GM11168 (cell line): ENCODE measurements around the gene POC1B.

Experiments
- in situ Hi-C: fragments of 300-500 bp; cut with MboI; formaldehyde crosslinking; loops from one replicate; pipeline ENCODE4 v1.12.0; 2022; ENCODE audit warnings: low sequenced_read_pairs; ENCODE audit not compliant: unreplicated experiment

POC1B gene

DNA sequence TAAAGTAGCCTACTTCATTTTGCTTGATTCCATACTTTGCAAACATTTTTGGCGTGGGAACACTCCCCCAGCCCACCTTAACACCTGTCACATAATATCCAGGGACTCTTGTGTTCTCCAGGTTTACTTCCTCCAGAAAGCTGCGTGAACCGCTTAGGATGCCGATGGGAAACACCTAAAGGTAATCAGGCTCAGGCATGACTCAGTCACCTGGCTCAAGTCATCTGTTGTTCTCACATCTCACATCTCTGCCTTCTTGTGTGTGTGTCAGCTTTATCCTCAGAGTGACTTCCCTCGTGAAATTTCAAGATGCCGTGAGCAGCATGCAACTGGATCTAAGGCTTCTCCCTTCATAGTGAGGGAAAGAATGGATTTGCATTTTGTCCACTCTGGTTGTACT is 125.4 kb downstream of the POC1B start:
- in situ Hi-C loops: no loop called here

DNA sequence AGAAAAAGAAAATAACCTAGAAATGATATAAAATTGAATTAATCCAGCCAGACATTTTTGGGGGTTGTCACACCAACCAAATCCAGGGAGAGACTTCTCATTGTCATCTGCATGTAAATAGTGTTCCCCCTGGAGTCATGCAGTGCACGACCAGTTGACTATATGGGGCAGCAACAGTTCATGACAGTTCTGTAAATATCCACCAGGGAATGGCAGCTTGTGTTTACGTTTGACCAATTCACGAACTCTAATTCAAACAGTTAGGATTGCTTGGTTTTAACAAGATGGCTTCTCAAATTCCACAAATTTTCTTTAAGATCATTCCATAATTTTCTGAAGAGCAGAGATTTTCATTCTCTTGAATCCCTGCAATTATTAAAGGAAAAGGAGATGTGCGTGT is 130.1 kb downstream of the POC1B start:
- in situ Hi-C loops: no loop called here

DNA sequence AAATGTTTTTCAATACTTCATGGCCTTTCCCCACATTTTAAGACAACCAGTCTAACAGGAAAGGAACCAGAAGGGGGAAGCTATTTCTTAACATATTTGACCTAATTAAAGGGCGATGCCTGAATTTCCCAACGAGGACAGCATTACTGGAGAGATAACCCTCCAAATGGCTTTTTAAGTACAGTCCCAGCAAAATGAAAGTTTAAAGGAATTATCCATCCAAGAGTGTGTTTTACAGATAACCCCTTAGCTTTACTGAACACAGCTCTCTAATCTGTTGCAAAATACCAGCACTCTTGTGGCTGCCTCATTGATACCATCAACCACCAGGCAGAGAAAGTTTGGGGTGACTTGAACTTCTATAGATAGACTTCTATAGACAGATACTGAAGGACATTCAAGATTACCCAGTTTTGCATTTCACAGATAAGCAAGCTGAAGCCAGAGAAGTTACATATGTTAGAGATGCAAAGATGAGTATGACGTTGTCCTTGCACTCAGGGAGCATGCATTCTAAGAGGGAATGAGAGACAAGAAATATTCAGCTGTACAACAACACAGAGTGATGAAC is 132.2 kb downstream of the POC1B start:
- in situ Hi-C loops: no loop called here

DNA sequence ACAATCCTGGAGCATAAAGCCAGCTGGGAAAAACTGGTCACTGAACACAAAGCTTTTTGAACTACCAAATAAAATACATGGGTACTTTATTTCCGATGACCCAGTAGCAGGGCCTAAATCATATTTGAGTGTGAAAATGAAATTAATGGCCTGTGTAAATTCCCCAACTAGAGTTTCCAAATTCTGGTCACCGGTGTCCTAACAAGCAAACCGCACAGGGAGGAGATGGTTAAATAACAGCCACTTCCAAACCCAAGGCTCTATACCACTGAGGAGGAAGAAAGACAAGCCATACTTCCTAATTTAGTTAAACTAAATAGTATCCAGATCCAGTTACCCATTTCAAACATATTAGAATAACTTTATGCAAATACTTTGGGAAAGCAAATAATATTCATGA is 133.5 kb downstream of the POC1B start:
- in situ Hi-C loops: no loop called here

DNA sequence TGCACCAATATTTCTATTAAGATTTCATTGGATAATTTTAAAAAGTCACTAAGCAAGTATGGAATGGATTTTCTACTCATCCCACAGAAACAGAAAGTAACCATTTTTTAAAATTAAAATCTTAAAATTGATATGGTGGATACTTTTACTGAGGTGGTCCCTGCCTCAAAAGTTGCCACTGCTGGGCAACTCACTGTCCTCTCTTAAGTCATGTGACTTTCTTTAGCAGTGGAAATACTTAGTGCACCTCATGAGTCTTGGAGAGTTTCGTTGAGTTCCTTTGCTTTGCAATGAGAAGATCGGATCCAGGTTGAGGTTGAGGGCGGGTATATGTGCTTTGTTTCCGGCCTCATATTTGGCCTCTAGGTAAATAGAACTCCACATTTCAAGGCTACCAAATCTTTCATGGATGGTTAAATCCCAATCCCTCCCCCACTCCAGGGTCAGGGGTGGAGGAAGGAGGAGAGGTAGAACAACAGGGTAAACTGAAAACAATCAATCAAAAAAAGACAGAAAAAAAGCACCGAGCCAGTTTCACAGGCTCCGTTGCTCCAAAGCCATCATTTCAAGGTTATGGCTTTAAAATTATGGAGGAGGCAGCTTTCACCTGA is 134.0 kb downstream of the POC1B start:
- in situ Hi-C loops: no loop called here

DNA sequence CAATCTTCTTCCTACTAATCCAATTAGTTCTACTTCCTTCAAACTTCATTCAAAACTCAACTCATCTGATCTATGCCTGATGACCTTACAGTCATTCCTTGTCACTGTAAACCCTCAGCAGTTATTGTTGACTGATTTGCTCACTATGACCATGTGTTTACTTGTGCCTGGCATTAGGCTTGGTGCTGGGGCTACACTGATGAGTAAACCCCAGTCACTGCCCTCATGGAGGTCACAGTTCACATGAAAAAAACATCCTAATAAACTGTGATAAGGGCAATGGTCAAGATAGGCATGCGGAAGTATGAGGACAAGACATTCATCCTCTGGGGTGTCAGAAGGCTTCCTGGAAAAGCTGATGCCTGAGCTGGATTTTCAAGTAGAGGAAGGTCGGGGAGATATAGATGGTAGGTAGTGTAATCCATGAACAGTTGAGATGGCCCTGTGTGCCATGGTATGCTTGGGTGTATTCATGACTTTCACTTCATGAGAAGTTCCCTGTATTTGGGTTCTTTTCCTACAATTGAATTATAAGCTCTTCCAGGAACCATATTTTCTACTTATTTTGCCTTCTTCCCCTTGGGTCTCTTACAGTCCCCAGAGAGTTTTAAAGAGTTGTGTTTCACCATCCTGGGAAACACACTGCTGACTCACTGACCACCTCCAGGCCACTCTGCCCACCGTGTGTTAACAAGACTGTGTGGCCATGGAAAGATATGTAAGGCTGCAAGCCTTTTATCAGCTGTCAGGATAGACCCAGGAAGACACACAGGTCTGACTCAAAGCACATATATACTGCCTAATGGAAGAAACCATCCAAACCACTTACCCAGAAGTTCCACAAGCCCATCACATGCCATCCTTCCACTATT is 134.8 kb downstream of the POC1B start:
- in situ Hi-C loops: no loop called here

DNA sequence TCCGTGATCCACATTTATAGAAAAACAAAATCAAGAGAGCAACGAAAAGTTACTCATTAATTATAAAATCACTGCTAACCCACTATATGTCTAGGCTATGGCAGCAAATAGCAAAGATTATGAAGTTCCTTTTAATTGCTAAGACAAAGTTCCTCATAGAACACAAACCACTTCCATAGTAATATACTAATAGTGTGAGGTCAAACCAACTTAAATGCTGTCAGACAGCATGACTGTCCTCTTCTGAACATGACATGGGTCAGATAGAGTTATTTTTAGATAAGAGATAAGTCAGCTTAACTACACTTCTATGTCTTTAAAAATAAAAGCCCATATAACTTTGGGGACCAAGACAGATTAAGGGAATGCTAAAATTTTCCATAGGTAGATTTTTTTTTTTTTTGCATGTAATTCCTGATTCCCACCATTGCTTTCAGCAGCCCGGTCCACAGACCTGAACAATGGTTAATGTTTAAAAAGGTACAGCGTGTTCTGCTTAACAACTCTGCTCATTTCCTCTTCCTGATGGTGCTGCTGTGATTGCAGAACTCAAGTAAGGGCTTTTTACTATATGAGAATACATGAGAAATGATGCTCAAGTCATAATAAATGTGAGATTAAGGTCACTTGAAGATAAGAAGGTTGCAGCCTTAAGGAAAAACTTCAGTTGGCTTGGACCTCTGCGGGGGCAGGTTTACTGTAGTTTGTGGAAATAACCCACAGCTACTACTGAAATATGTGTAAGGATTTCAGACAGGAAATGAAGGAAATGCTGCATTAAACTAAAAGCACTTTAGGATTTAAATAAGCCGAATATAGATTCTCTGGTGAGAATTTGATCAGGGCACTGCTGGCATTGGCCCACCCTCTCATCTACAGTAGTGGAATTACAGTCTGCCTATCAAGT is 135.8 kb downstream of the POC1B start:
- in situ Hi-C loops: no loop called here

DNA sequence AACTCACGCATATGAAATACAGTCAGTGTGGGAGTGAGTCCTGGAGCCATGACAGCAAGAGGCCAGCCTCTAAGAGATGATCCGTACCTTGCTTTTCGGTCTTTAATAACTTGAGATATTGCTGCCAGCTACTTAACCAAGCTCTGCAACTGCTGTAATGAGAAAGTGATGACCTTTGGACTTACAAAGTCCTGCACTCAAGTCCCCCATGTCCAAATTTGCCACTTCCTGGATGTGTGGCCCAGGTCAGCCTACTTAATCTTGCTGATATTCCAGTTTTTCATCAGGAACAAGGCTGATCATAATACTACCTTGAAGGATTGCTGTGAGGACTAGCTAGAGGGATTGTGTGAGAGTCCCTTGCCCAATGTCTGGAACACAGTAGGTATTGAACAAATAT is 139.7 kb downstream of the POC1B start:
- in situ Hi-C loops: no loop called here

DNA sequence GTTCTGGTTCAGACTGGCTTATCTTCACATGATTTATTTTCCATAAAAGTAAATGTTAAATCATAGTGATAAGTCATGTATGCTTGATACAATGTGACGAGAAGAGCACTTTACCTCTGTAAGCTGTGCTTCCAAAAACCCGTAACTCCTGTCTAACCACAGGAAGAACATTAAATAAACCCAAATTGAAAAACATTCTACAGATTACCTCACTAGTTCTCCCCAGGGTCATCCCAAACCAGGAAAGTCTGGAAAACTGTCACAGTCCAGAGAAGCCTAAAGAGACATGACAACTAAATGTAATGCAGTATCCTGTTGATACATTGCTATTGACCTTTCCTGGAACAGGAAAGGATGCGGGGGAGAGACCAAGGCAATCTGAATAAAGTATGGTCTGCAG is 141.0 kb downstream of the POC1B start:
- in situ Hi-C loops: no loop called here

DNA sequence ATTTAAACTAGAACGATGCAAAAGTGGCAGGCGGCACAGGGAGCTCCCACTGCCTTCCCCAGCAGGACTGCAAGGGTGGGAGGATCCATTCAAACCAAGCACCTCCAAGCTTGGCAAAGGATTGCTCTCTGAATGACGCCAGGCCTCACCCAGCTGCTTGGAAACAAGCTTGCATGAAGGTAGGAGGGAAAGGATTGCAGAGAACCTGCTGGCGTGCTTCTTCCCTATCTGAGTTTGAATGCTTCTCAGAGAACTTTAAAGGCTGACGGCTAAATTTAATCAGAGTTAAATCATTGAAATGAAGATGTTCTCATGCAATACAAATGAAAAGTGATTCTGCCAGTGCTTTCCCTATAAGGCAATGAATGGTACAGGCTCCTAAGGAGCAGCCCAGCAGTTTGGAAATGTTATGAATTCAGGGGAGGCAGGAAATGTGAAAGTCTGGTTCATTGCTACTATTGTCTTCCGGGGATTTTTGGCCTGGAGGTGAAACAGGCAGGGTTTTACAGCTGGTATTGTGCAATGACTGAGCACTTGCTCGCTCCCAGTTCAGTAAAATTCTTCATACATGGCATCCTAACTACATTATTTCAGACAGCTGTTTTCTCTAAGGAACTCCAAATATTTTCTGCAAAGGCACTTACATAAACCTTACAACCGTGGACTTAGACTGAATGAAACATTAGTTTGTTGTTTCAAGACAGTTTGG is 141.6 kb downstream of the POC1B start:
- in situ Hi-C loops: no loop called here

DNA sequence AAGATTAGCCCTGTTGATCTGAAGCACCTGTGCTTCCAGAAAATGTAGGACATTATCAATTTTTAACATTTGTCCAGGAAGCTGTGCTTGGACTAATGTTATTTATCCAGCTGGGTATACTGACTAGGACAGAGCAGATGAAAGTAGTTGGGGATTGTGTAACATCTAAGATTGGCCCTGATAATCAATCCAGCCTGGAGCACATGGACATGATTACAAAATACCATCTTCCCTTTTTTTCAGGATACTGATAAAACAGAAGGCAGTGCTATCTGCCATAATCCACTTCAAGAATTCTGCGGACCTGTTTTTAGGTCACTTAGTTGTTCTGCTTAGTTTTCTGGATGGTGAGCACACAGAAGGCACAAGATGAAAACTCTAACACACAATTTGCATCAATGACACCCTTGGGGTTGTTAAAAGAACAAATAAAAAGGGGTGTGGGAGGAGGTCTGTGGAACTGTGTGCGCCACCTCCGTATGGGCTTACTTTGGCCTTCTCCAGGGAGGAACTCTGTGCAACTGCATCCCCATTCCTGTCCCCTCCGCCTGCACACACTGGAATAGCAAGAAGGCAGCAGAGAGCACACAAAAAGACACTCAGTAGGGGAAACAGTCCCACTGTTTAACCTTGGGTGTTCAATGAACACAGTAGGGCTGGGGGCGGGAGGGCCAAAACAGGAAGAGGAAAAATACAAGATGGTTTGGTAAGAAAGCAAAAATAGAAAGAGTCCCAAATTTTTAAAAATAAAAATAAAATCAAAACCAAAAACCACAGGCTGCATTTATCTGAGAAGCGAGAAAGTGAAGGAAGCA is 142.4 kb downstream of the POC1B start:
- in situ Hi-C loops: no loop called here

DNA sequence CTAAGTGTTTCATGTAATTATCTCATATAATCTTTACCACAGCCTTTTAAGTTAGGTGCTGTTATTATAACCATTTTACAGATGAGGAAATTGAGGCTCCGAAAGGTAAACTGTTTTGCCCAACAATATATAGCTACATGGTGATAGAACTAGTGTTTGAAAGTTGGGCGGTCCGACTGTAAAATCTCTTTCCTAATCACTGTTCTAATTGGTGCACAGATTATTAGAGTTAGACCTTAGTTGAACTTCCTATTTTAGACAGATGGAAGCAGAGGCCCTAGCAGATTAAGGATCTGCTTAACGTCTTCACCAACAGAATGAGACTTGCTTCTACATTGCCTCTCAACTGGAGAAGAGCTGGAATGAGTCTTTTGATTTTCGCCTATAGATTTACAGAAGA is 143.5 kb downstream of the POC1B start:
- in situ Hi-C loops: no loop called here

DNA sequence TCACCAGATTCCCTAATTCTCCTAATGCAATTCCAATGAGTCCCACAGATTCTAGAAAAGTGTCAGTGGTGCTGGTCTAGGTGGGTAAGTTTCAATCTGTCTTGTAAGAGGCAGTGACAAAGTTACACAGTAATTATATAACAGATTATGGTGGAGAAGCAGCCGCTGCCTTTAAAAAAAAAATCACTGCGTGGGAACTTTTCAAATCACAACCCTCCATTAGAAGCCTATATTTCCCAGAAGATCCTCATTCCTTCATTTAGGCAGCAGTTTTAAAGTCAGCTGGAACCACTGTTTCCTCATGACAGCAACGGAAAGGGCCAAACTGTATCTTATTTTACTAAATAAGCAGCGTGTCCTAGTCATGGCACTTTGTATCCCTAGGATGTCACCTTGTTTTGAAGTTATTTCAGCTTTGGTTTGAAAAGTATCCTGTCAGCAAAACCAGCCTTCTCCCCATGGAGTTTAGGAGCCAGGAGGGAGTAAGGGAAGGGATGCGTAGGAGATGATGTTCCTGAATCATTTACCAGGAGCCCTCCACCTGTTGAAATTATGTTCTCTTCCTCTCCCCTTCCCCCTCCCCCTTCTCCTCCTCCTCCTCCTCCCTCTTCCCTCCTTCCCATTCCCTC is 145.9 kb downstream of the POC1B start:
- in situ Hi-C loops: no loop called here

DNA sequence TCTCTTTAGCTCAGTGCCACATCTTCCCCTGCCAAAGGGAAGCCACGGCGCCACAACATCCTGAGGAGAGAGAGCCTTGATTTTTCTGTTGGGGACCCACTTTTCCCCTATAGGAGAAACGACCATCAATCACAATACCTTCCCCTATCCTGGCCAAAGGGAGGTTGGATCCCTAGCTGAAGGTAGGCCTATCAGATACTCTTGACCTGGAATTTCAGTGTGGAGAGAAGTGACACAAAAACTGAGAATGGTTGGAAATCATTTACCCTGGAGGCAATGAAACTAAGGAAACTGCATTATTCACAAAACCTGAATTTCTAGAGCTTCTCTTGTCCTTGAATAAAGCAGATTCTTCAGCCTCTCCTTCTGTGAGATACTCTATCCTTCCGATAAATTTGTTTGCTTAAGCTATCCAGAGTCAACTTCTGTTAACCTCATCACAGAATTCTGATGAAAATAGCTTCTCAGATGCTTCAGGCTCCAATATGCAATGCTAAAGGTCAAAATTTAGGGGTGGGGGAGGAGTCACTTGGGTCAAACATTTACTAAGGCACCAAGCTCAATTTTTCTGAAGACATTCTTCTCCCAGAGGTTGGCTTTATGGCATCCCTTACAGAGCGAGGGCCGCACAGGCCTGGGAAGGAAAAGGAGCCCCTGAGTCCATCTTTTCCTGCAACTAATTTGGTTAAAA is 146.6 kb downstream of the POC1B start:
- in situ Hi-C loops: no loop called here

DNA sequence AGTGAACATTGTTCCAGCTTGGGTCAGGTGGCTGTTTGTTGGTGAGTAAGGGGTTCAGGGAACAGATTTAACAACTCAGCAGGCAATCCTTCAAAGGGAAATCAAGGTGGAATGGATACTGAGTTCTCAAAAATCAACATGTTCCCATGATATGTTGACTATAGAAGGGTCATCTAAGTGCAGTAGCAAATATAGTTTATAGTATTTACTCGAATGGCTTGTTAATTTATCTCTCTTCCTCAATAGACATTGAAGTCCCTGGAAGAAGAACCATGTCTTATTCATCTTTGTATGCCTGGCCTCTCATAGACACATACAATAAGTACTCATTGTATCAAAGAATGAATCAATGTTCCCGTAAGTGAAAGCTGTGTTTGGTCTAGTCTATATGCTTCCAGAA is 149.0 kb downstream of the POC1B start:
- in situ Hi-C loops: no loop called here

DNA sequence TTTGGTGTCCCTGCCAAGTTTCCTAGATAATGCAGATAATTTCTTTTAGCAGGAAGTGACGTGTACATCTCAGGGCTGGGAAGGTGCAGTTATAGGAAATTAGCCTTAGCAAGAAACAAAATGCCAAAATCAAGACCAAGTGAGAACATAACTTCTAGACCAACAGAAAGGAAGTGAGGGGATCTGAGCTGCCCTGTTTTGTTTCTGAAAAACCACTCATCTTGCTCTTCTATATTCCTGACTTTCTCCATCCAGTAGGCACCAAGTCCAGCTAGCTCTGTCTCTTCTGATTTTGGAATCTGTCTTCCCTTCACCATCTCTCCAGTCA is 149.7 kb downstream of the POC1B start:
- in situ Hi-C loops: no loop called here

DNA sequence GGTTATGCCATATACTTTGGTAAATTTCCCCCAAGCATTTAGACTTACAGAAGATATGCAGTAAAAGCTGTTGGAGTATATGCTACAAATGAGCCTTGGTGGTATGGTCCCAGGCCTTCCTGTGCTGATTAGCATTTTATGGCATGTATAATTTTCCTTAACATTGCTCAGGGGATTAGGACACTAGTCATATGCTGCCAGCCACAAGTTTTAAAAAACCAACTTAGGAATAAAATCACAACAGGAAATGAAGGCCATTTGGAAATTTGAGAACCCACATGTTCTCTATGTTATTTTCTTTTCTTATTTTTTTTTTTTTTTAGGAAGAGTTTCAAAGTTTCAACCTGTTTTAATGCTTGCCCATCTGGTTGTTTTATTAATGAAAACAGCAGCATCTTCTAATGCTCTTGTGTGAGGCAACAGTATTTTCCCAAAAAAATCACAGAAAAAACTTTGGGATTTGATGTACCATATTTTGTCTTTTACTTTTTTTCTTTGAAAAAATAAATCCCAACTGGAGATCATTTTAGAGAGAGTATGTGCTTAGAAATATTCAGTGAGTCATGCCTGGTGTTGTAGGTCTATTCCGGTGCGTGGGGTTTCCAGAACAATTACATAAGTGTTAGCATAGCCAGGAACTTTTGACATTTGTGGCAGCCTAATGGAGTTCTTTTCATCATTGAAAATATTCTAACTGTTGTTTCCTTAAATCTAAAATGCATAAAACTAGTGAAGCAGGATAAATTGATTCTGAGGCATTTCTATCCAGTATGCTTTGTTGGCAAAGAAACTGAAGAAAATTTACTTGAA is 151.9 kb downstream of the POC1B start:
- in situ Hi-C loops: no loop called here
